NCI-H446 (cell line): ENCODE data around the gene DAAM2.
A peak's percentile ranks its signal among the peaks of the same experiment; 100 is the strongest.

Source experiments
- DNase-seq, 2 experiments: peaks; one replicate each; lab custom pipeline; 2025; lab: John Stamatoyannopoulos, UW

The DAAM2 gene

DNA sequence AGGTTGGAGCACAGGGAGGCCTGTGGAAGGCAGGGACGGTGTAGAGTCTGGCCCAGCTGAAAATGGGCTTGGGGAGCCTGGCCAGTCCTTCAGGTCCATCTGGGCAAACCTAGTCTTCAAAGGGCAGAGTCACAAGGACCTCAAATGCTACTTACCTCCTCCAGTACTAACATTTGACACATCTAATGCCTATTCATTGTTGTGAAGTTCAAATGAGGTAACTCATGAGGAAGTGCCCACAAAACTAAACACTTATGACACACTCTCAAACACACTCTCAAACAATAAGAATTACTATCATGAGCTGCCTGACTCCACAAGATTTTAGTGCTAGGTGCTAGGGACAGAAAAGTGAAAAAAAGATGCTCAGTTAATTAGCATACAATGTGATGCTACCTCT, 27.1 kb downstream of the DAAM2 start:
- DNase-seq = no peak

DNA sequence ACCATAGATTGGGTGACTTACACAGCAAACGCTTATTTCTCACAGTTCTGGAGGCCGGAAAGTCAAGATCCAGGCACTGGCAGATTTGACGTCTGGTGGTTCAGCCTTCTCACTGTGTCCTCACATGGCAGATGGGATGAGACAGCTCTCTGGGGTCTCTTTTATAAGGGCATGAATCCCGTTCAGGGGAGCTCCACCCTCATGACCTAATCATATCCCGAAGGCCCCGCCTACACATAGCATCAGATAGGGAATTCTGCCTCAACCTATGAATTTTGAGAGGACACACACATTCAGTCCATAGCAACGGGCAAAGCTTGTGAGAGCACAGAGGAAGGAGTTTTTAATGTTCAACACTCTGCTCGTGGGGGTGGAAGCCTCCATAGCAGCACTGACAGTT, 27.5 kb downstream of the DAAM2 start:
- DNase-seq = no peak

DNA sequence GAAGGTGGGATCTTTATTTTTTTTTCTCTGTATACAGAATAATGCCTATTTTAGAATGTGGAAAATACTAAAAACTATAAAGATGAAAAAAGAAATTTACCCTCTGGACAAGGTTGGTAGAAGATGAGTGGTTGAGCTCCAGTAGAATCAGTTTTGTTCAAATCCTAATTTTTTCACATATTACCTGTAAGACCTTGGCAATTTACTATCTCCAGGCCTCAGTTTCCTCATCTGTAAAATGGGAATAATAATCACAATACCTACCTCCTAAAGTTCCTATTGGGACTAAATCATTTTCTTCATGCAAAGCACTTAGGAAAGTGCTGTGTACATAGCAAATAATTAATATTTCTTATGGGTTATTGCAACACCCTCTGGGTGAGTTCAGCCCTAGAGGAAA, 28.4 kb downstream of the DAAM2 start:
- DNase-seq = no peak

GRCh38 chr6:39821046-39821740, 29.0 kb downstream of the DAAM2 start:
- DNase-seq = no peak

GRCh38 chr6:39821742-39822532, 29.8 kb downstream of the DAAM2 start:
- DNase-seq = no peak

- DNase-seq = no peak
These were observed 31.0 kb downstream of the DAAM2 start for GRCh38 chr6:39822846-39823815.

- DNase-seq = no peak
These were observed 32.1 kb downstream of the DAAM2 start for GRCh38 chr6:39824030-39824926.

GRCh38 chr6:39829331-39829730, 37.2 kb downstream of the DAAM2 start:
- DNase-seq = no peak

GRCh38 chr6:39830444-39830843, 38.3 kb downstream of the DAAM2 start:
- no peak for DNase-seq

- DNase-seq = no peak
These were observed 39.5 kb downstream of the DAAM2 start for GRCh38 chr6:39831701-39832100.

GRCh38 chr6:39834278-39834677, 42.1 kb downstream of the DAAM2 start:
- no peak for DNase-seq

DNA sequence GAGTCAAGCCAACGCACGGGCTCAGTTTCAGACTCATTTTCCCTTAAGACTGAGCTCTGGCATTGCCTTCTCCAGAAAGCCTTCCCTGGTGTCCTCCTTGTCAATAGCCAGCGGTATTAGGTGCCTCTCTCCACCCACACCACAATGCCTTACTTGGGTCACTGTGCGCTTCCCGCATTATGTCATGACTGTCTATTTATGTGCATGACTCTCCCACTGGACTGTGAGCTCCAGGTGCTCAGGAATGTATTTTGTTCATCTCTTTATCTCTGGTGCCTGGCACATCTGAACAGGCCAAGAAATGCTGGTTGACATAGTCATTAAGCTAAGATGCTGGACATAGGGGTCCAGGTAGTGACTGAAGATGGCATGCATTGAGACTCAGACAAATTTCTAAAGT, 42.7 kb downstream of the DAAM2 start:
- DNase-seq = no peak

- DNase-seq = no peak
These were observed 43.7 kb downstream of the DAAM2 start for GRCh38 chr6:39835821-39836295.

DNA sequence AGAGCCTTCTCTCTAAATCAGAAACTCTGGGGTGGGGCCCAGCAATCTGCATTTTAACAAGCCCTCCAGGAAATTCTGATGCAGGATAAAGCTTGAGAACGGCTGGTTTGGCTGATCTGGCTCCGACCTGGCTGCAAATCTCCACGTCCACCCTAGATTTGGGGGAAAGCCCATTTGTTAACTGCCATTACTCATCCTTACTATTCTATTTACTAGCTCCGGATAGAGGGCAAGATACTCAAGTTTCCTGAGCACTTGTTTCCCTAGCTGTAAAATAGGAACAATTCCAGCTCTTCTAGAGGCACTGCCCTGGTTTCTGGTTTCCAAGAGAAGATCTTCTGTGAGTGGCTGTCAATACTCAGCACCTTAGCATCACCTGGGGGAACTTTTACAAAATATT, 44.4 kb downstream of the DAAM2 start:
- no peak for DNase-seq

DNA sequence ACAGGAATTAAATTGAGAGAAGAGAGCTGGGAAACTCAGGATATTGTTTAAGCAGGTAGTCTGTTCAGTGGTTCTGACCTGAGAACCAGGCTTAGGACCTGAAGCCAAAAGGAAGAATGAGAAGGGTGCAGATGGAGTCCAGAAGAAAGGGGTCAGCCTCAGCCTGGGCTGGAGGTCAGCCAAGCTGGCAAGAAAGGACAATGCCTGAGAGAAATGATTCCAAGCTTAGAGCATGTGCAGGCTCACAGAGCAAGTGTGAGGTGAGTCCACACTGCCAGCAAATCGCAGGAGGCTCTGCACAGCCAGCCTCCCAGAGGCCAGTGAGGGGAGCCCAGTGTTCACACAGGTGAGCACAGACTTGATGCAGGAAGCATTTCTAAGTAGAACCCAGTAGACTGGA, 47.3 kb downstream of the DAAM2 start:
- DNase-seq = peak in 1 of 2 experiments; percentile 11

- DNase-seq = no peak
These were observed 48.6 kb downstream of the DAAM2 start for GRCh38 chr6:39840781-39841180.

GRCh38 chr6:39841291-39841690, 49.1 kb downstream of the DAAM2 start:
- no peak for DNase-seq

DNA sequence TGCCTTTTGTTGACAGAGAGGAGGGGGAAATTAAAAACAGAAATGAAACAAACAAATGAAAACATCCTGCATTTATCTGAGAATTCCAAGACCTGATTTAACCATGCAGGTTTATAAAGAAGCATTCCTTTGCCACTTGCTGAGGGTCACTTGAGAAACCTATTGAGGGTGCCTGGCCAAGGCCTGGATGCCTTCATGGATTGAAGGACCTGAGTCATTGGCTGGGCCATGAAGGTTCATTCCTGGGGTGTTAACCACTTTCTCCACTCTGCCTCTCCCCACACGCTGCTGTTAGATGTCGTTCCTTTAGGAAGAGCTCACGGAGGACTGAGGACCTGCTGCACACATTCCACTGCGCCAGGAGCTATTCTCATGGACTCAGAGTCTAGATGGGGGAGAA, 49.7 kb downstream of the DAAM2 start:
- no peak for DNase-seq

GRCh38 chr6:39843305-39844020, 51.3 kb downstream of the DAAM2 start:
- no peak for DNase-seq

- DNase-seq = no peak
These were observed 52.7 kb downstream of the DAAM2 start for GRCh38 chr6:39844866-39845265.

- no peak for DNase-seq
These were observed 55.0 kb downstream of the DAAM2 start for GRCh38 chr6:39847221-39847620.
